SU-DHL-6 (cell line): ENCODE data around the gene BAZ1A.

Source experiments
- CTCF ChIP-seq: fragments of 200-600 bp; sonication (generic); IDR thresholded peaks from one replicate; pipeline ENCODE4 v1.5.1; 2017; ENCODE audit warnings: antibody characterized with exemption, mild to moderate bottlenecking, low read length, moderate library complexity; ENCODE audit not compliant: insufficient read depth, poor library complexity, severe bottlenecking
- EZH2phosphoT487 ChIP-seq: fragments of 200-600 bp; sonication (generic), shearing (Covaris generic); conservative IDR thresholded peaks from 2 replicates; pipeline ENCODE4 v1.6.1; 2018; ENCODE audit warnings: mild to moderate bottlenecking, antibody characterized with exemption, low read length, moderate library complexity, mixed read lengths

GRCh38 chr14:34785223-34786006 is 89.7 kb downstream of the BAZ1A start:
- TF ChIP-seq CTCF (no peak), EZH2phosphoT487 (no peak)
